SU-DHL-6 (cell line): ENCODE measurements around the gene EXOC6.

Experiments used
- H2AFZ ChIP-seq: fragments of 200-600 bp; sonication (generic); 2 replicates; pipeline ENCODE4 v1.6.1; 2014; ENCODE audit warnings: low read depth, mild to moderate bottlenecking, moderate library complexity, mixed read lengths, antibody characterized with exemption, low read length; ENCODE audit not compliant: severe bottlenecking
- H3F3A ChIP-seq: fragments of 200-600 bp; shearing (Covaris generic); 2 replicates; pipeline ENCODE4 v1.6.0; 2016; ENCODE audit warnings: antibody characterized with exemption, mild to moderate bottlenecking; ENCODE audit not compliant: insufficient read depth
- H3K27ac ChIP-seq: fragments of 200-600 bp; sonication (generic); 2 replicates; pipeline ENCODE4 v1.5.1; 2016; ENCODE audit warnings: low read depth, mild to moderate bottlenecking, low read length, moderate library complexity, mixed read lengths
- H3K27me3 ChIP-seq: fragments of 200-600 bp; sonication (generic), shearing (Covaris generic); 2 replicates; pipeline ENCODE4 v1.6.0; 2014; ENCODE audit warnings: mild to moderate bottlenecking, low read length
- H3K36me3 ChIP-seq: fragments of 200-600 bp; sonication (generic); 2 replicates; pipeline ENCODE4 v1.6.1; 2014; ENCODE audit warnings: mild to moderate bottlenecking, low read length, mixed read lengths
- H3K4me2 ChIP-seq: fragments of 300-600, 200-600 bp; shearing (Covaris generic), sonication (generic); 2 replicates; pipeline ENCODE4 v1.6.0; 2014; ENCODE audit warnings: low read length, low read depth, mild to moderate bottlenecking; ENCODE audit not compliant: poor library complexity, severe bottlenecking
- H3K4me3 ChIP-seq: fragments of 200-600 bp; sonication (generic); 2 replicates; pipeline ENCODE4 v1.5.1; 2014; ENCODE audit warnings: antibody characterized with exemption, low read length, mild to moderate bottlenecking, mixed read lengths; ENCODE audit not compliant: insufficient read depth, poor library complexity, severe bottlenecking
- H3K79me2 ChIP-seq: fragments of 200-600 bp; sonication (generic); 2 replicates; pipeline ENCODE4 v1.6.1; 2014; ENCODE audit warnings: mild to moderate bottlenecking, low read length, moderate library complexity; ENCODE audit not compliant: insufficient read depth
- H3K9ac ChIP-seq: fragments of 200-600 bp; sonication (generic); 2 replicates; pipeline ENCODE4 v1.7.0; 2014; ENCODE audit warnings: mild to moderate bottlenecking, low read length
- H3K9me2 ChIP-seq: fragments of 200-600 bp; sonication (generic); replicated peaks from 2 replicates; pipeline ENCODE4 v1.6.1; 2014; ENCODE audit warnings: low read length; ENCODE audit not compliant: insufficient read depth
- H3K9me3 ChIP-seq: fragments of 200-600 bp; sonication (generic); 2 replicates; pipeline ENCODE4 v1.6.1; 2014; ENCODE audit warnings: low read length, mixed read lengths; ENCODE audit not compliant: insufficient read depth
- H4K20me1 ChIP-seq: fragments of 200-600 bp; sonication (generic); 2 replicates; pipeline ENCODE4 v1.6.1; 2014; ENCODE audit warnings: low read depth, mild to moderate bottlenecking, antibody characterized with exemption, low read length, moderate library complexity, mixed read lengths
- EZH2phosphoT487 ChIP-seq: fragments of 200-600 bp; sonication (generic), shearing (Covaris generic); conservative IDR thresholded peaks from 2 replicates; pipeline ENCODE4 v1.6.1; 2018; ENCODE audit warnings: mild to moderate bottlenecking, antibody characterized with exemption, low read length, moderate library complexity, mixed read lengths
- TF ChIP-seq, protein P1 (sequence below): fragments of 200-600 bp; sonication (generic); IDR thresholded peaks from one replicate; pipeline ENCODE4 v1.5.1; 2017; ENCODE audit warnings: antibody characterized with exemption, mild to moderate bottlenecking, low read length, moderate library complexity; ENCODE audit not compliant: insufficient read depth, poor library complexity, severe bottlenecking

EXOC6 gene

DNA sequence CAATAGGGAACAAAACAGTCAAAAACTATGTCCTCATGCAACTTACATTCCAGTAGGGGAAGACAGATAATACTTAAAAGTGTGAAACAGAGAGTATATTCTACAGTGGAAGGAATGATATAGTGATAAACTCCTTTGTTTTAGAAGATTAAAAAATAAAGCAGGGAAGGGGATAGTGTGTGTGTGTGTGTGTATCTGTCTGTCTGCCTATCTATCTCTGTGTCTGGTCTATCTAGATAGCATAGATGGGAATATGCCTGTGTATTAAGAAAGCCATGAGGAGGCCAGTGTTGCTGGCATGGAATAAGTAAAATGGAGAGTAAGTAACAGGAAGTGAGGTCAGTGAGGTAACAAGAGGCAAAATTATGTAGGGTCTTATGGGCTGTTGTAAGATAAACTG lies 42.2 kb downstream of the EXOC6 start:
- Histone ChIP-seq H3K27me3 (no peaks in the 10 kb centered on the region), H3K4me3 (no peak overlapping the region), H3K9ac (no peak overlapping the region), H3K36me3 (0 out of 2 replicates have a peak, but pooled peaks cover 2% of the 10 kb centered on the region), H3K9me3 (no peaks in the 10 kb centered on the region), H3K27ac (no peak overlapping the region), H4K20me1 (peaks cover 19% of the 10 kb centered on the region), H2AFZ (no peak overlapping the region), H3K9me2 (no peaks in the 10 kb centered on the region), H3K4me2 (no peak overlapping the region), H3K79me2 (no peaks in the 10 kb centered on the region; the same call in 1 of the 2 replicates), H3F3A (peaks cover 8% of the 10 kb centered on the region; the same call in 1 of the 2 replicates)
- TF ChIP-seq EZH2phosphoT487: no peak
- TF ChIP-seq, protein P1, sequence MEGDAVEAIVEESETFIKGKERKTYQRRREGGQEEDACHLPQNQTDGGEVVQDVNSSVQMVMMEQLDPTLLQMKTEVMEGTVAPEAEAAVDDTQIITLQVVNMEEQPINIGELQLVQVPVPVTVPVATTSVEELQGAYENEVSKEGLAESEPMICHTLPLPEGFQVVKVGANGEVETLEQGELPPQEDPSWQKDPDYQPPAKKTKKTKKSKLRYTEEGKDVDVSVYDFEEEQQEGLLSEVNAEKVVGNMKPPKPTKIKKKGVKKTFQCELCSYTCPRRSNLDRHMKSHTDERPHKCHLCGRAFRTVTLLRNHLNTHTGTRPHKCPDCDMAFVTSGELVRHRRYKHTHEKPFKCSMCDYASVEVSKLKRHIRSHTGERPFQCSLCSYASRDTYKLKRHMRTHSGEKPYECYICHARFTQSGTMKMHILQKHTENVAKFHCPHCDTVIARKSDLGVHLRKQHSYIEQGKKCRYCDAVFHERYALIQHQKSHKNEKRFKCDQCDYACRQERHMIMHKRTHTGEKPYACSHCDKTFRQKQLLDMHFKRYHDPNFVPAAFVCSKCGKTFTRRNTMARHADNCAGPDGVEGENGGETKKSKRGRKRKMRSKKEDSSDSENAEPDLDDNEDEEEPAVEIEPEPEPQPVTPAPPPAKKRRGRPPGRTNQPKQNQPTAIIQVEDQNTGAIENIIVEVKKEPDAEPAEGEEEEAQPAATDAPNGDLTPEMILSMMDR: no peak

DNA sequence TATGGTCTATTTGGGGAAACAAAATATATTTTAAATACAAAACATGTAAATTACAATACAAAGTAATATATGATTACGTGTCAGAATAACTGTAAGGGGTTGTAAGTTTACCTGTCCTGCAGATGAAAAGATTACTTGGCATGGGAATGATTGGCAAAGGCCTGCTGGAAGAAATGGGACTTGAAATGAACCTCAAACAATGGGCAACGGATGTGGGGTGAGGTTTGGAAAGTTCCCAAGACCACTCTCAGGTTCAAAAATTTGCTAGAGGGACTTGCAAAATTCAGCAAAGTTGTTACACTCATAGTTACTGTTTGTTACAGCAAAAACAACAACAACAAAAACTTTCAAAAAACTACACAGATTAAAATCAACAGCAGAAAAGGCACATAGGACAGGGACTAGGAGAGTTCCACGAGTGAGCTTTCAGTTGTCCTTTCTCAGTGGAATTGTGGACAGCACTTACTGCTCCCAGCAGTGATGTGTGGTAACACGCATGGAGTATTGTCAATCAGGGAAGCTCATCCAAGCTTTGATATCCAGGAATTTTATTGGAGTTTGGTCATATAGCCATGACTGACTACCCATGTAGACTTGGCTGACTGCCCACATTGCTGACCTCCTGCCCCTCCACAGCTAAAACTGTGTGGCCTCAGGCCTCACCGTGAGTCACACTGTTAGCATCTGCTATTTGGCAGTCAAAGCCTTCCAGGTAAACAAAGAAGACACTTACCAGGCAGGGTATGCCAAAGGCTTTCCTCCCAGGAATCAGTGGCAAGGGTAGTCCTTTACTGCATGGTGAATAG lies 43.8 kb downstream of the EXOC6 start:
- H3K27ac ChIP-seq: no peak overlapping the region
- no peaks in the 10 kb centered on the region for H3K27me3 ChIP-seq
- H3K9me2 ChIP-seq: no peaks in the 10 kb centered on the region
- H3K9ac ChIP-seq: no peak overlapping the region
- H3K4me2 ChIP-seq: no peak overlapping the region
- no peaks in the 10 kb centered on the region; the same call in 1 of the 2 replicates for H3K79me2 ChIP-seq
- H3K9me3 ChIP-seq: no peaks in the 10 kb centered on the region
- 0 out of 2 replicates have a peak, but pooled peaks cover 2% of the 10 kb centered on the region for H3K36me3 ChIP-seq
- TF ChIP-seq, protein P1: no peak
- TF ChIP-seq EZH2phosphoT487: no peak
- H4K20me1 ChIP-seq: peaks cover 14% of the 10 kb centered on the region
- H3K4me3 ChIP-seq: no peak overlapping the region
- peaks cover 8% of the 10 kb centered on the region; the same call in 1 of the 2 replicates for H3F3A ChIP-seq
- H2AFZ ChIP-seq: no peak overlapping the region

DNA sequence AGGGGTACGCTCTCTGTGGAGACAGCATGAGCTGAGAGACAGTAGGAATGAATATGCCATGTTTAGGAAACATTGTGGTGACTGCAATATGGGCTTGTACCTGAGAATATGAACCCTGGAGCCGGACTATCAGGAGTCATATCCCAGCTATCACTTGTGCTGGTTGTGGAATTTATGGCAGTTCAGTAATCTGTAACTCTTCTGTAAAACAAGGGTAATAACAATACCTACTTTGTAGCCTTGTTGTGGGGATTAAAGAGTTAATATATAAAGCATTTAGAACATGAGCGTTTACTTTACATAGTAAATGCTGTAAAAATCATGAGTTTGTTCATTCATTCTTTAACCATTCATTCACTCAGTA lies 44.4 kb downstream of the EXOC6 start:
- Histone ChIP-seq H3K9ac (no peak overlapping the region), H3K27me3 (no peaks in the 10 kb centered on the region), H3K4me2 (no peak overlapping the region), H3K9me3 (no peaks in the 10 kb centered on the region), H3K4me3 (no peak overlapping the region), H3K36me3 (0 out of 2 replicates have a peak, but pooled peaks cover 2% of the 10 kb centered on the region), H4K20me1 (peaks cover 14% of the 10 kb centered on the region), H3K79me2 (no peaks in the 10 kb centered on the region; the same call in 1 of the 2 replicates), H3K27ac (no peak overlapping the region), H3K9me2 (no peaks in the 10 kb centered on the region), H2AFZ (no peak overlapping the region), H3F3A (peaks cover 8% of the 10 kb centered on the region; the same call in 1 of the 2 replicates)
- TF ChIP-seq, protein P1: no peak
- no peak for TF ChIP-seq EZH2phosphoT487
